Left hindlimb (tissue), 1 donor: Measurements from ENCODE around the gene STT3B.
"Not testable (repeated sequence)": the region's sequence is repeated elsewhere in the genome, so short reads cannot be mapped to it uniquely, and the experiment has no call there.

Source experiments
- DNase-seq: peaks from one replicate; pipeline ENCODE4 v3.0.0-alpha.2; 2018

Gene STT3B

GRCh38 chr3:31555204-31555603 lies 22.5 kb downstream of the STT3B start:
- DNase-seq, result no peak

- DNase-seq, result no peak
These were observed 27.3 kb downstream of the STT3B start for GRCh38 chr3:31559872-31560534.

GRCh38 chr3:31561891-31562290 lies 29.2 kb downstream of the STT3B start:
- DNase-seq, result no peak

- DNase-seq, result no peak
These were observed 29.8 kb downstream of the STT3B start for GRCh38 chr3:31562525-31562924.

GRCh38 chr3:31565288-31565687 lies 32.6 kb downstream of the STT3B start:
- no peak for DNase-seq

GRCh38 chr3:31567036-31567435 lies 34.3 kb downstream of the STT3B start:
- DNase-seq, result no peak

GRCh38 chr3:31568649-31569048 lies 35.9 kb downstream of the STT3B start:
- no peak for DNase-seq

GRCh38 chr3:31571325-31571724 lies 38.6 kb downstream of the STT3B start:
- no peak for DNase-seq

GRCh38 chr3:31572236-31573004 lies 39.7 kb downstream of the STT3B start:
- DNase-seq, result no peak

- DNase-seq, result no peak
These were observed 40.5 kb downstream of the STT3B start for GRCh38 chr3:31573036-31573779.

GRCh38 chr3:31575448-31575847 lies 42.7 kb downstream of the STT3B start:
- DNase-seq, result no peak

GRCh38 chr3:31576521-31576920 lies 43.8 kb downstream of the STT3B start:
- DNase-seq, result no peak

- DNase-seq, result no peak
These were observed 44.5 kb downstream of the STT3B start for GRCh38 chr3:31577232-31577631.

- no peak for DNase-seq
These were observed 47.1 kb downstream of the STT3B start for GRCh38 chr3:31579828-31580227.

GRCh38 chr3:31580645-31581044 lies 47.9 kb downstream of the STT3B start:
- no peak for DNase-seq

GRCh38 chr3:31581660-31582059 lies 48.9 kb downstream of the STT3B start:
- DNase-seq, result no peak

- DNase-seq, result no peak
These were observed 56.5 kb downstream of the STT3B start for GRCh38 chr3:31589228-31589627.

- no peak for DNase-seq
These were observed 57.9 kb downstream of the STT3B start for GRCh38 chr3:31590650-31591049.

GRCh38 chr3:31592764-31593163 lies 60.0 kb downstream of the STT3B start:
- no peak for DNase-seq

- DNase-seq, result no peak
These were observed 63.5 kb downstream of the STT3B start for GRCh38 chr3:31596176-31596575.

GRCh38 chr3:31600431-31600830 lies 67.7 kb downstream of the STT3B start:
- DNase-seq, result no peak

- DNase-seq, result not testable (repeated sequence)
These were observed 72.6 kb downstream of the STT3B start for GRCh38 chr3:31605333-31605732.

- no peak for DNase-seq
These were observed 73.7 kb downstream of the STT3B start for GRCh38 chr3:31606453-31606852.
